ENCODE measurements around the gene SOX13. TPM values are rescaled to one million over a fixed set of nuclear protein-coding genes. Genes with fewer than 3 reads are reported as not detected.

SOX13 gene
- total and polyA plus RNA-seq, 2 of the 4 experiments (the other 2 are of a cell fraction) = 0.54 to 3.5 TPM

- Histone ChIP-seq H3K56ac (ENCODE audit: extremely low read depth, insufficient read depth, low read length) (no peak overlapping the region), H4K8ac (ENCODE audit: low read depth in 2 of 2, low read length in 2 of 2) (peak overlapping the region; percentile 17 to 35; a peak in 2 of 4 replicates), H3K27me3 (ENCODE audit: control insufficient read depth, insufficient read depth, low read length) (peaks cover 1% of the 10 kb centered on the region; the same call in 1 of the 2 replicates), H3K79me1 (ENCODE audit: low read depth in 1 of 2, low read length in 2 of 2) (peaks cover 4 to 17% of the 10 kb centered on the region in 2 experiments; a peak in 2 of 4 replicates), H3K9me3 (ENCODE audit: control insufficient read depth, insufficient read depth, low read length) (no peaks in the 10 kb centered on the region), H3K4ac (ENCODE audit: low read depth, low read length) (peak overlapping the region; percentile 37; the same call in 1 of the 2 replicates), H2AFZ (replicated peaks; ENCODE audit: low read length, poor library complexity) (peak overlapping the region; percentile 95), H2BK20ac (ENCODE audit: low read depth, low read length) (no peak overlapping the region), H2BK15ac (ENCODE audit: low read depth, low read length) (no peak overlapping the region), H2BK120ac (ENCODE audit: low read depth, low read length) (no peak overlapping the region), H3K4me1 (ENCODE audit: control insufficient read depth, insufficient read depth, low read length) (peaks cover 12% of the 10 kb centered on the region), H4K20me1 (ENCODE audit: insufficient read depth, low read length) (no peaks in the 10 kb centered on the region), H2AK9ac (replicated peaks; ENCODE audit: low read depth, low read length, poor library complexity) (peak overlapping the region; percentile 73), H4K5ac (ENCODE audit: low read depth, low read length) (no peak overlapping the region), H3K23ac (ENCODE audit: low read depth, low read length) (peak overlapping the region; percentile 86), H3K9ac (ENCODE audit: low read depth, low read length) (peak overlapping the region; percentile 49), H3K18ac (ENCODE audit: low read depth, low read length) (no peak overlapping the region; the same call in 1 of the 2 replicates), H3K4me3 (ENCODE audit: insufficient read depth, low read depth, low read length) (peak overlapping the region; percentile 97), H2BK5ac (ENCODE audit: low read depth, low read length, poor library complexity, severe bottlenecking) (no peak overlapping the region), H4K91ac (ENCODE audit: insufficient read depth, low read depth, low read length) (peak overlapping the region; percentile 15; the same call in 1 of the 2 replicates), H3K9me1 (ENCODE audit: insufficient read depth, low read length) (peaks cover 4% of the 10 kb centered on the region; the same call in 1 of the 2 replicates), H3K4me2 (ENCODE audit: low read depth, low read length) (peak overlapping the region; percentile 96), H2AK5ac (ENCODE audit: low read depth, low read length) (no peak overlapping the region), H3K27ac (ENCODE audit: insufficient read depth, low read length) (peak overlapping the region; percentile 31; the same call in 1 of the 2 replicates), H3K14ac (replicated peaks; ENCODE audit: low read depth, low read length) (0 out of 2 replicates have a peak overlapping the region, but pooled peaks have one; percentile 26), H3K36me3 (ENCODE audit: control insufficient read depth, insufficient read depth, low read length) (no peaks in the 10 kb centered on the region)
- intact Hi-C loops (cut with micrococcal nuclease) (loop anchor here (1.0 kb wide), 2 partner anchors 53 to 203 kb away; no protein-coding TSS in a partner anchor), in situ Hi-C loops (cut with MboI; ENCODE audit: low sequenced_read_pairs) (no loop called here), dilution Hi-C loops (cut with HindIII; ENCODE audit: low sequenced_read_pairs, unreplicated experiment) (no loop called here)
- CTCF ChIA-PET = interaction anchor here (1.2 to 2.6 kb wide), 2 partner anchors 54 to 203 kb away, joined by 8 read pairs; no protein-coding TSS in a partner anchor
- BruUV-seq (replicated peaks) = no TSS peak
- POLR2A ChIA-PET (ENCODE audit: unreplicated experiment) = interaction anchor here (0.6 kb wide), 1 partner anchor 22 kb away, joined by 3 read pairs; no protein-coding TSS in a partner anchor
- WGBS, 2 experiments (ENCODE audit: extremely low coverage in 2 of 2, insufficient read length in 1 of 2) = 0% methylated on average over 10 of the region's 39 CpGs; no CpG with 5 or more reads in 1 of the 2 experiments
- ATAC-seq (ENCODE audit: low read depth) (peak; percentile 1; the same call in 1 of the 2 replicates), DNase-seq (no peak)
- no peak for TF ChIP-seq MAFK (IDR thresholded peaks at IDR 0.05; ENCODE audit: low read depth, low read length)
- no peak for TF ChIP-seq SMC3 (IDR thresholded peaks at IDR 0.05; ENCODE audit: low read depth, low read length)
- no peak for TF ChIP-seq CTCF (conservative IDR thresholded peaks at IDR 0.05; ENCODE audit: low read depth, low read length)
- TF ChIP-seq, protein P1, sequence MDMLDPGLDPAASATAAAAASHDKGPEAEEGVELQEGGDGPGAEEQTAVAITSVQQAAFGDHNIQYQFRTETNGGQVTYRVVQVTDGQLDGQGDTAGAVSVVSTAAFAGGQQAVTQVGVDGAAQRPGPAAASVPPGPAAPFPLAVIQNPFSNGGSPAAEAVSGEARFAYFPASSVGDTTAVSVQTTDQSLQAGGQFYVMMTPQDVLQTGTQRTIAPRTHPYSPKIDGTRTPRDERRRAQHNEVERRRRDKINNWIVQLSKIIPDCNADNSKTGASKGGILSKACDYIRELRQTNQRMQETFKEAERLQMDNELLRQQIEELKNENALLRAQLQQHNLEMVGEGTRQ (IDR thresholded peaks at IDR 0.05; ENCODE audit: low read depth, low read length) = no peak
- no peak for TF ChIP-seq FOS (IDR thresholded peaks at IDR 0.05; ENCODE audit: low read depth, low read length)
- TF ChIP-seq MXI1 (IDR thresholded peaks at IDR 0.05; ENCODE audit: borderline replicate concordance, low read depth, low read length) = no peak
- no peak for TF ChIP-seq CHD1 (IDR thresholded peaks at IDR 0.05; ENCODE audit: low read depth, low read length)
- TF ChIP-seq BHLHE40 (IDR thresholded peaks at IDR 0.05; ENCODE audit: low read depth, low read length) = no peak
These were observed 940 bp downstream of the SOX13 start for GRCh38 chr1:204073837-204074273.
